ENCODE results near the gene CACUL1. TPM values are rescaled to one million over a fixed set of nuclear protein-coding genes. Genes with fewer than 3 reads are reported as not detected.

Gene CACUL1
- total and polyA plus RNA-seq, 10 donors, result 4.3 to 56.7 (median 34.9) TPM

DNA sequence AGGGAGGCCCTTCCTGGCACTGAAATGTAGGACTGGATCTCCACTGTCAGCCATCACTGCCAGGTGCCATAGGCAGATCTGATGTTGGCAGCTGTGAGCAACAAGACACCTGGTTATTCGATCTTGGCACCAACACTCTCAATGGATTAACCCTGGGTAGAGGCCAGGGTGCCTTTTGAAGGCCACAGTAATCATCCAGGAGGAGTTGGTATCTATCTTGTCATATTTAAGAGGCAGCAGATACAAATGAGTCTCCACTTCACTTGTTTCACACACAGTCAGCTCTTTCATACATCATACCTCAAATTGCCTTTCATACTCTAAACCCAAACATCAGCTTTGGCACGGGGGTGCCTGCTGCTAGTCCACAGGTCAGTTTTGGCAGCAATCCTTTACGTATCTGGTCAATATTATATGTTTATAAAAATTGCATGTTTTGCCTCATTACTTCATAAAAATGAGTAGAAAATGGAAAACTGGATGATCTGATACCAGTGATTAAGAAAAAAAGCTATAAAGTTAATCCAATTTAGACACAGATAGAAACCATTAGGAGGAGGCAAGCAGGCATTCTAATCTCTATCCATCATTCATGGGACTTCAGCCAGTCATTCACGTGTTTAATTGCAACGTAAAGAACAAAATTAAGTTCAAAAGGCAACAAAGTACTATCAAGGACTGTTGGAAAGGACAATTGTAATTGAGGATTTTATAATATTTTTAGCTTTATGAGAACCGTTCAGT lies 12.7 kb upstream of the CACUL1 start:
- no peaks in the 10 kb centered on the region for H3K4me1 ChIP-seq
- no peak for TF ChIP-seq CTCF (IDR thresholded peaks at IDR 0.05 in 8 of 11, conservative IDR thresholded peaks at IDR 0.05 in 3 of 11)
- no peak for DNase-seq
- no peaks in the 10 kb centered on the region for H3K27me3 ChIP-seq (replicated peaks in 1 of 7)
- intact Hi-C loops (cut with DNase I; ENCODE audit: low total_unique reads), result no loop called here
- H3K27ac ChIP-seq, result no peak overlapping the region
- 83 to 92% (median 85%) methylated on average over 6 of the region's 6 CpGs for WGBS, 5 donors
- H3K4me3 ChIP-seq, result no peak overlapping the region
- H3K36me3 ChIP-seq, result no peaks in the 10 kb centered on the region
- H3K9me3 ChIP-seq, result peaks cover 0 to 6% (median 0%) of the 10 kb centered on the region in 8 donors

DNA sequence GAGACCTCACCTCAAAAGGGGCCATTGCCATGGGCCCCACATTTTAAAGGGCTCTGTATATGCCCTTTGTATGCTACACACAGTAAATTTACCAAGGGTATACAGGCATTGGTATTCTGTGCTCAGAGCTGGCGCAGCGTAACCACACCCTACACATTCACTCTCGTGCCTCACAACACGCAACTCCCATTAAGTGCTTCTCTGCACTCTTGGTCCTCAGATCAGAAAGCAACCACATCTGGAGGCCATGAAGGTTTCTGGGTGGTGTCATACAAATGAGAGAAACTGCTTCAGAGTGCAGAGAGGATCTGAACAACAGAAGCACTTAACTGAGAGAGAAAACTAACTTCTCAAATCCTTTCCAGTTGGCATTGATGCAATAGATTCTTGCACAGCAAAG lies 9.4 kb upstream of the CACUL1 start:
- Histone ChIP-seq H3K4me1 (no peaks in the 10 kb centered on the region), H3K9me3 (no peaks in the 10 kb centered on the region), H3K27ac (no peak overlapping the region), H3K36me3 (no peaks in the 10 kb centered on the region), H3K27me3 (replicated peaks in 1 of 7) (peaks cover 0 to 6% (median 0%) of the 10 kb centered on the region in 7 donors), H3K4me3 (no peak overlapping the region)
- 86 to 97% (median 93%) methylated on average over 4 of the region's 4 CpGs for whole genome bisulfite sequencing, 5 donors
- intact Hi-C loops (cut with DNase I; ENCODE audit: low total_unique reads), result no loop called here
- no peak for DNase-seq
- no peak for TF ChIP-seq CTCF (IDR thresholded peaks at IDR 0.05 in 8 of 11, conservative IDR thresholded peaks at IDR 0.05 in 3 of 11)
- TF ChIP-seq POLR2A (IDR thresholded peaks at IDR 0.05), result no peak
- TF ChIP-seq POLR2AphosphoS5 (IDR thresholded peaks at IDR 0.05), result no peak

GRCh38 chr10:118763202-118763988 lies 8.6 kb upstream of the CACUL1 start:
- TF ChIP-seq POLR2AphosphoS5 (IDR thresholded peaks at IDR 0.05), result no peak
- no peak for TF ChIP-seq CTCF (IDR thresholded peaks at IDR 0.05 in 8 of 11, conservative IDR thresholded peaks at IDR 0.05 in 3 of 11)
- no peak for TF ChIP-seq POLR2A (IDR thresholded peaks at IDR 0.05)
- no peak for DNase-seq
- intact Hi-C loops (cut with DNase I; ENCODE audit: low total_unique reads), result no loop called here
- WGBS, 5 donors, result 79 to 90% (median 86%) methylated on average over 3 of the region's 3 CpGs
- Histone ChIP-seq H3K27me3 (replicated peaks in 1 of 7) (peaks cover 0 to 6% (median 0%) of the 10 kb centered on the region in 7 donors), H3K36me3 (no peaks in the 10 kb centered on the region), H3K9me3 (no peaks in the 10 kb centered on the region), H3K27ac (no peak overlapping the region), H3K4me3 (no peak overlapping the region), H3K4me1 (no peaks in the 10 kb centered on the region)

- H3K36me3 ChIP-seq, result no peaks in the 10 kb centered on the region
- 91 to 98% (median 94%) methylated on average over 24 to 36 of the region's 36 CpGs for WGBS, 5 donors
- peaks cover 0 to 9% (median 7%) of the 10 kb centered on the region in 6 donors for H3K4me1 ChIP-seq
- no peak overlapping the region for H3K4me3 ChIP-seq
- intact Hi-C loops (cut with DNase I; ENCODE audit: low total_unique reads), result no loop called here
- no peaks in the 10 kb centered on the region for H3K9me3 ChIP-seq
- no peak for DNase-seq
- no peak overlapping the region for H3K27ac ChIP-seq
- peaks cover 0 to 6% (median 0%) of the 10 kb centered on the region in 7 donors for H3K27me3 ChIP-seq (replicated peaks in 1 of 7)
- TF ChIP-seq POLR2A (IDR thresholded peaks at IDR 0.05) (no peak), POLR2AphosphoS5 (IDR thresholded peaks at IDR 0.05) (no peak), CTCF (IDR thresholded peaks at IDR 0.05 in 8 of 11, conservative IDR thresholded peaks at IDR 0.05 in 3 of 11) (no peak)
Measured at GRCh38 chr10:118760265-118760664, 5.5 kb upstream of the CACUL1 start.
